ENCODE results near the gene AGER.
"Not testable (repeated sequence)": the region's sequence is repeated elsewhere in the genome, so short reads cannot be mapped to it uniquely, and the experiment has no call there.

The AGER gene

GRCh38 chr6:32213649-32214048 lies 29.6 kb upstream of the AGER start:
- H3K36me3 ChIP-seq (ENCODE audit: insufficient read depth, low read length), result no peaks in the 10 kb centered on the region
- no peaks in the 10 kb centered on the region for H3K4me1 ChIP-seq (ENCODE audit: insufficient read depth, low read length)
- H3K27me3 ChIP-seq (ENCODE audit: control insufficient read depth in 1 of 2, insufficient read depth in 2 of 2, low read length in 2 of 2), result no peaks in the 10 kb centered on the region
- no peak overlapping the region for H3K4me3 ChIP-seq (ENCODE audit: low read depth in 1 of 2, low read length in 2 of 2)
- no peak overlapping the region for H3K27ac ChIP-seq (ENCODE audit: low read depth, low read length)
- no peak overlapping the region for H3K9ac ChIP-seq (ENCODE audit: low read length)
- H3K9me3 ChIP-seq (ENCODE audit: low read length), result no peaks in the 10 kb centered on the region

- no peaks in the 10 kb centered on the region for H3K9me3 ChIP-seq (ENCODE audit: low read length)
- no peaks in the 10 kb centered on the region for H3K36me3 ChIP-seq (ENCODE audit: insufficient read depth, low read length)
- H3K27ac ChIP-seq (ENCODE audit: low read depth, low read length), result no peak overlapping the region
- H3K9ac ChIP-seq (ENCODE audit: low read length), result no peak overlapping the region
- no peaks in the 10 kb centered on the region for H3K4me1 ChIP-seq (ENCODE audit: insufficient read depth, low read length)
- no peaks in the 10 kb centered on the region for H3K27me3 ChIP-seq (ENCODE audit: control insufficient read depth in 1 of 2, insufficient read depth in 2 of 2, low read length in 2 of 2)
- no peak overlapping the region for H3K4me3 ChIP-seq (ENCODE audit: low read depth in 1 of 2, low read length in 2 of 2)
Measured at GRCh38 chr6:32212076-32212760, 28.2 kb upstream of the AGER start.

- H3K4me1 ChIP-seq (ENCODE audit: insufficient read depth, low read length); H3K4me3 ChIP-seq (ENCODE audit: low read depth in 1 of 2, low read length in 2 of 2); H3K27ac ChIP-seq (ENCODE audit: low read depth, low read length); H3K9ac ChIP-seq (ENCODE audit: low read length); H3K36me3 ChIP-seq (ENCODE audit: insufficient read depth, low read length); H3K9me3 ChIP-seq (ENCODE audit: low read length); H3K27me3 ChIP-seq (ENCODE audit: control insufficient read depth in 1 of 2, insufficient read depth in 2 of 2, low read length in 2 of 2): not testable (repeated sequence)
Measured at GRCh38 chr6:32211432-32211831, 27.4 kb upstream of the AGER start.

GRCh38 chr6:32210191-32210601 lies 26.1 kb upstream of the AGER start:
- no peaks in the 10 kb centered on the region for H3K36me3 ChIP-seq (ENCODE audit: insufficient read depth, low read length)

GRCh38 chr6:32208996-32209395 lies 24.9 kb upstream of the AGER start:
- H3K27me3 ChIP-seq (ENCODE audit: control insufficient read depth in 1 of 2, insufficient read depth in 2 of 2, low read length in 2 of 2), result no peaks in the 10 kb centered on the region
- H3K27ac ChIP-seq (ENCODE audit: low read depth, low read length), result no peak overlapping the region
- no peak overlapping the region for H3K9ac ChIP-seq (ENCODE audit: low read length)
- no peak overlapping the region for H3K4me3 ChIP-seq (ENCODE audit: low read depth in 1 of 2, low read length in 2 of 2)
- no peaks in the 10 kb centered on the region for H3K4me1 ChIP-seq (ENCODE audit: insufficient read depth, low read length)
- no peaks in the 10 kb centered on the region for H3K9me3 ChIP-seq (ENCODE audit: low read length)
- H3K36me3 ChIP-seq (ENCODE audit: insufficient read depth, low read length), result no peaks in the 10 kb centered on the region

More at GRCh38 chr6:32210191-32210601, 26.1 kb upstream of the AGER start:
- Histone ChIP-seq H3K27ac (ENCODE audit: low read depth, low read length) (no peak overlapping the region), H3K27me3 (ENCODE audit: control insufficient read depth in 1 of 2, insufficient read depth in 2 of 2, low read length in 2 of 2) (no peaks in the 10 kb centered on the region), H3K9ac (ENCODE audit: low read length) (no peak overlapping the region), H3K4me1 (ENCODE audit: insufficient read depth, low read length) (no peaks in the 10 kb centered on the region), H3K9me3 (ENCODE audit: low read length) (no peaks in the 10 kb centered on the region), H3K4me3 (ENCODE audit: low read depth in 1 of 2, low read length in 2 of 2) (no peak overlapping the region)

- Histone ChIP-seq H3K4me3 (ENCODE audit: low read depth in 1 of 2, low read length in 2 of 2) (no peak overlapping the region), H3K27me3 (ENCODE audit: control insufficient read depth in 1 of 2, insufficient read depth in 2 of 2, low read length in 2 of 2) (no peaks in the 10 kb centered on the region), H3K9ac (ENCODE audit: low read length) (no peak overlapping the region), H3K4me1 (ENCODE audit: insufficient read depth, low read length) (no peaks in the 10 kb centered on the region), H3K27ac (ENCODE audit: low read depth, low read length) (no peak overlapping the region), H3K9me3 (ENCODE audit: low read length) (no peaks in the 10 kb centered on the region), H3K36me3 (ENCODE audit: insufficient read depth, low read length) (no peaks in the 10 kb centered on the region)
Measured at GRCh38 chr6:32204268-32204715, 20.2 kb upstream of the AGER start.

GRCh38 chr6:32203426-32204267 lies 19.6 kb upstream of the AGER start:
- no peaks in the 10 kb centered on the region for H3K27me3 ChIP-seq (ENCODE audit: control insufficient read depth in 1 of 2, insufficient read depth in 2 of 2, low read length in 2 of 2)
- H3K36me3 ChIP-seq (ENCODE audit: insufficient read depth, low read length), result no peaks in the 10 kb centered on the region
- H3K9ac ChIP-seq (ENCODE audit: low read length), result no peak overlapping the region
- H3K9me3 ChIP-seq (ENCODE audit: low read length), result no peaks in the 10 kb centered on the region
- no peak overlapping the region for H3K4me3 ChIP-seq (ENCODE audit: low read depth in 1 of 2, low read length in 2 of 2)
- no peak overlapping the region for H3K27ac ChIP-seq (ENCODE audit: low read depth, low read length)
- no peaks in the 10 kb centered on the region for H3K4me1 ChIP-seq (ENCODE audit: insufficient read depth, low read length)

- H3K36me3 ChIP-seq (ENCODE audit: insufficient read depth, low read length), result no peaks in the 10 kb centered on the region
- no peak overlapping the region for H3K27ac ChIP-seq (ENCODE audit: low read depth, low read length)
- H3K9ac ChIP-seq (ENCODE audit: low read length), result no peak overlapping the region
- H3K9me3 ChIP-seq (ENCODE audit: low read length), result no peaks in the 10 kb centered on the region
- peaks cover 2% of the 10 kb centered on the region for H3K4me1 ChIP-seq (ENCODE audit: insufficient read depth, low read length)
- H3K4me3 ChIP-seq (ENCODE audit: low read depth in 1 of 2, low read length in 2 of 2), result no peak overlapping the region
- no peaks in the 10 kb centered on the region for H3K27me3 ChIP-seq (ENCODE audit: control insufficient read depth in 1 of 2, insufficient read depth in 2 of 2, low read length in 2 of 2)
Measured at GRCh38 chr6:32202186-32202585, 18.1 kb upstream of the AGER start.

GRCh38 chr6:32200711-32201475 lies 16.8 kb upstream of the AGER start:
- no peak overlapping the region for H3K27ac ChIP-seq (ENCODE audit: low read depth, low read length)
- no peak overlapping the region for H3K4me3 ChIP-seq (ENCODE audit: low read depth in 1 of 2, low read length in 2 of 2)
- no peak overlapping the region for H3K9ac ChIP-seq (ENCODE audit: low read length)
- H3K9me3 ChIP-seq (ENCODE audit: low read length), result no peaks in the 10 kb centered on the region
- H3K36me3 ChIP-seq (ENCODE audit: insufficient read depth, low read length), result no peaks in the 10 kb centered on the region
- no peaks in the 10 kb centered on the region for H3K27me3 ChIP-seq (ENCODE audit: control insufficient read depth in 1 of 2, insufficient read depth in 2 of 2, low read length in 2 of 2)
- H3K4me1 ChIP-seq (ENCODE audit: insufficient read depth, low read length), result peaks cover 9% of the 10 kb centered on the region

- H3K4me1 ChIP-seq (ENCODE audit: insufficient read depth, low read length), result peaks cover 23% of the 10 kb centered on the region
- no peak overlapping the region for H3K9ac ChIP-seq (ENCODE audit: low read length)
- H3K4me3 ChIP-seq (ENCODE audit: low read depth in 1 of 2, low read length in 2 of 2), result no peak overlapping the region
- no peaks in the 10 kb centered on the region for H3K9me3 ChIP-seq (ENCODE audit: low read length)
- H3K36me3 ChIP-seq (ENCODE audit: insufficient read depth, low read length), result no peaks in the 10 kb centered on the region
- H3K27me3 ChIP-seq (ENCODE audit: control insufficient read depth in 1 of 2, insufficient read depth in 2 of 2, low read length in 2 of 2), result no peaks in the 10 kb centered on the region
- no peak overlapping the region for H3K27ac ChIP-seq (ENCODE audit: low read depth, low read length)
Measured at GRCh38 chr6:32198866-32199265, 14.8 kb upstream of the AGER start.

- no peak overlapping the region for H3K27ac ChIP-seq (ENCODE audit: low read depth, low read length)
Measured at GRCh38 chr6:32198345-32198696, 14.3 kb upstream of the AGER start.

More at GRCh38 chr6:32198345-32198696, 14.3 kb upstream of the AGER start:
- Histone ChIP-seq H3K9ac (ENCODE audit: low read length) (no peak overlapping the region), H3K4me1 (ENCODE audit: insufficient read depth, low read length) (peaks cover 23% of the 10 kb centered on the region), H3K27me3 (ENCODE audit: control insufficient read depth in 1 of 2, insufficient read depth in 2 of 2, low read length in 2 of 2) (no peaks in the 10 kb centered on the region), H3K9me3 (ENCODE audit: low read length) (no peaks in the 10 kb centered on the region), H3K36me3 (ENCODE audit: insufficient read depth, low read length) (no peaks in the 10 kb centered on the region), H3K4me3 (ENCODE audit: low read depth in 1 of 2, low read length in 2 of 2) (no peak overlapping the region)

All from muscle layer of colon (tissue), 2 donors.